Stomach (tissue), 4 donors: ENCODE measurements around the gene MRC2.

Source experiments
- CTCF ChIP-seq, 7 experiments: fragments of 450-650 bp in 4 of 7; fragments of 200-600 bp in 3 of 7; sonication (generic) in 3 of 7; IDR thresholded peaks; one replicate each; pipeline ENCODE4 v1.5.1; 2016 to 2019; ENCODE audit warnings: antibody characterized with exemption in 7 of 7, control low read depth in 2 of 7, mild to moderate bottlenecking in 1 of 7
- POLR2A ChIP-seq, 4 donors: fragments of 450-650 bp; IDR thresholded peaks; one replicate each; pipeline ENCODE4 v1.6.1; 2016; ENCODE audit warnings: antibody characterized with exemption in 4 of 4, control low read depth in 2 of 4, mild to moderate bottlenecking in 1 of 4, moderate library complexity in 1 of 4

- TF ChIP-seq CTCF (IDR thresholded peaks at IDR 0.05) (no peak), POLR2A (IDR thresholded peaks at IDR 0.05) (no peak)
Measured at GRCh38 chr17:62738281-62738680, 110.8 kb downstream of the MRC2 start.
